Measurements from ENCODE around the gene ARRDC5. TPM values are rescaled to one million over a fixed set of nuclear protein-coding genes. Genes with fewer than 3 reads are reported as not detected.
A peak's percentile ranks its signal among the peaks of the same experiment; 100 is the strongest.

ARRDC5 gene
- total RNA-seq, 1 donor from 2014 or later: not detected

GRCh38 chr19:4922530-4923275 lies 20.0 kb upstream of the ARRDC5 start:
- no peaks in the 10 kb centered on the region for H3K27me3 ChIP-seq (ENCODE audit: insufficient read depth, low read length)
- Mint-ChIP-seq H3K27ac (ENCODE audit: unreplicated experiment) (no peak overlapping the region), H3K4me3 (ENCODE audit: unreplicated experiment) (no peak overlapping the region), H3K36me3 (ENCODE audit: low read depth, unreplicated experiment) (no peaks in the 10 kb centered on the region), H3K4me1 (ENCODE audit: low read depth, unreplicated experiment) (peaks cover 5% of the 10 kb centered on the region), H3K9me3 (ENCODE audit: unreplicated experiment) (no peaks in the 10 kb centered on the region), H3K27me3 (ENCODE audit: low read depth, unreplicated experiment) (no peaks in the 10 kb centered on the region)
- H3K4me2 ChIP-seq (ENCODE audit: low read length): no peak overlapping the region
- H4K20me1 ChIP-seq (ENCODE audit: insufficient read depth, low read length): peaks cover 24% of the 10 kb centered on the region
- no peaks in the 10 kb centered on the region for H3K9me3 ChIP-seq (ENCODE audit: insufficient read depth, low read depth, low read length)
- peaks cover 4% of the 10 kb centered on the region for H3K4me1 ChIP-seq (ENCODE audit: insufficient read depth, low read length)
- FAIRE-seq: no peak
- TF ChIP-seq CTCF (IDR thresholded peaks at IDR 0.05; ENCODE audit: insufficient read depth, low read depth, low read length) (no peak), EZH2 (IDR thresholded peaks at IDR 0.05; ENCODE audit: insufficient read depth, low read length) (no peak)
- H3K27ac ChIP-seq (ENCODE audit: low read depth, low read length): no peak overlapping the region
- H3K79me2 ChIP-seq (ENCODE audit: insufficient read depth, low read length): peaks cover 89% of the 10 kb centered on the region
- H3K9ac ChIP-seq (ENCODE audit: low read length): no peak overlapping the region
- H3K4me3 ChIP-seq (ENCODE audit: insufficient read depth, low read depth, low read length): no peak overlapping the region
- DNase-seq (ENCODE audit: low read depth): no peak
- no peak overlapping the region for H2AFZ ChIP-seq (ENCODE audit: low read depth, low read length)
- peaks cover 7% of the 10 kb centered on the region for H3K36me3 ChIP-seq (ENCODE audit: insufficient read depth, low read length)

DNA sequence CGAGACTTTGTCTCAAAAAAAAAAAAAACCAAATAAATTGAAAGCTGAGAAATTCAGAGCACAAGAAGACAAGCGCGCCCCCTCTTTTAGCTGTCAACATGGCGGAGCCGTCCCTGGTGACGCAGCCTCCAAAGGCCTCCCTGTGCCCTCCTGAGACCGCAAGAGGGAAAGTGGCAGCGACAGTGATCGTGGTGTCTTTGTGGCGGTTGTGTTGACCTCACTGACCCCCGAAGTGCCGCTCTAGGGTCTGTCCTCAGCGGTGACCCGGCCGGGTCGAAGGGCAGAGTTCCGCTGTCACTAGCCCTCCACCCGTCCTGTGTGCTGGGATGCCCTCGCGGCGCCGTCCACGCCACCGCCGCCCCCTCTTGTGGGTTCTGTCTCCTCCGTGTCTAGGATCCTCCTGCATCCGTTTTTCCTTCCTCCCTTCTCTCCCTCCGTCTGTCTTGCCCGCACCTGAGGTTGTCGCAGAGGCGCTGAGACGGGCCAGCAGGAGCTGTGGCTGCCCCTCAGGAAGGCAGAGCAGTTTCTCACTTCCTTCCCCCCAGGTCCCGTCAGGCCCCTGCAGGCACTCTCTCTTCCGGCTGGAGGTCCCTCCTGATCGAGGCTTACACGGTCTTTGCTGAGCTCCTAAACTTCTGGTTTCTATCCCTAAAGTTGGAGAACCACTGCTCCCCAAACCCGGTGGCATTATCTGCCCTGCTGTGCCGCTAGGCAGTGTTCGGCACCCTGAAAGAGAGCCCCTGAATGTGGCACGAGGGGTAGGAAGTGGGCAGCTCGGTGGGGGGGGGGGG lies 13.8 kb upstream of the ARRDC5 start:
- peaks cover 45% of the 10 kb centered on the region for H3K4me1 ChIP-seq (ENCODE audit: insufficient read depth, low read length)
- H3K9ac ChIP-seq (ENCODE audit: low read length): peak overlapping the region; percentile 75
- FAIRE-seq: no peak
- peak overlapping the region; percentile 80 for H3K4me2 ChIP-seq (ENCODE audit: low read length)
- no peak for DNase-seq (ENCODE audit: low read depth)
- no peaks in the 10 kb centered on the region for H3K9me3 ChIP-seq (ENCODE audit: insufficient read depth, low read depth, low read length)
- H4K20me1 ChIP-seq (ENCODE audit: insufficient read depth, low read length): peaks cover 22% of the 10 kb centered on the region
- peak overlapping the region; percentile 20 for H3K4me3 Mint-ChIP-seq (ENCODE audit: unreplicated experiment)
- peaks cover 9% of the 10 kb centered on the region for H3K36me3 ChIP-seq (ENCODE audit: insufficient read depth, low read length)
- no peaks in the 10 kb centered on the region for H3K27me3 ChIP-seq (ENCODE audit: insufficient read depth, low read length)
- peak overlapping the region; percentile 85 for H3K27ac Mint-ChIP-seq (ENCODE audit: unreplicated experiment)
- no peaks in the 10 kb centered on the region for H3K27me3 Mint-ChIP-seq (ENCODE audit: low read depth, unreplicated experiment)
- TF ChIP-seq CTCF (IDR thresholded peaks at IDR 0.05; ENCODE audit: insufficient read depth, low read depth, low read length) (no peak), EZH2 (IDR thresholded peaks at IDR 0.05; ENCODE audit: insufficient read depth, low read length) (no peak)
- no peaks in the 10 kb centered on the region for H3K9me3 Mint-ChIP-seq (ENCODE audit: unreplicated experiment)
- H3K27ac ChIP-seq (ENCODE audit: low read depth, low read length): peak overlapping the region; percentile 86
- H2AFZ ChIP-seq (ENCODE audit: low read depth, low read length): no peak overlapping the region
- H3K4me1 Mint-ChIP-seq (ENCODE audit: low read depth, unreplicated experiment): peaks cover 32% of the 10 kb centered on the region
- no peak overlapping the region for H3K4me3 ChIP-seq (ENCODE audit: insufficient read depth, low read depth, low read length)
- H3K79me2 ChIP-seq (ENCODE audit: insufficient read depth, low read length): peaks cover 92% of the 10 kb centered on the region
- peaks cover 5% of the 10 kb centered on the region for H3K36me3 Mint-ChIP-seq (ENCODE audit: low read depth, unreplicated experiment)

All from astrocyte (in vitro differentiated cells and primary cell).